Liver (tissue), 9 donors: ENCODE measurements around the gene GAPDH. TPM values are rescaled to one million over a fixed set of nuclear protein-coding genes. Genes with fewer than 3 reads are reported as not detected.
A peak's percentile ranks its signal among the peaks of the same experiment; 100 is the strongest.

Experiments
- DNase-seq: peaks from one replicate; pipeline ENCODE4 v3.0.0-alpha.2; 2017; ENCODE audit warnings: low spot score
- H3K27ac ChIP-seq, 2 donors: one replicate each; pipeline ENCODE4 v1.7.0; 2013; ENCODE audit warnings: inconsistent platforms in 2 of 2, low read length in 2 of 2, control low read depth in 1 of 2, low read depth in 1 of 2, mild to moderate bottlenecking in 1 of 2
- H3K27me3 ChIP-seq, 4 donors: one replicate each; pipeline versions ENCODE4 v1.6.1 to v1.7.0; 2013; ENCODE audit warnings: low read length in 3 of 4, inconsistent platforms in 1 of 4, mild to moderate bottlenecking in 1 of 4, moderate library complexity in 1 of 4; ENCODE audit not compliant: control insufficient read depth in 4 of 4, insufficient read depth in 4 of 4
- H3K36me3 ChIP-seq, 4 donors: one replicate each; pipeline versions ENCODE4 v1.6.1 to v1.7.0; 2013; ENCODE audit warnings: low read length in 3 of 4, mild to moderate bottlenecking in 3 of 4, low read depth in 1 of 4, moderate library complexity in 1 of 4; ENCODE audit not compliant: control insufficient read depth in 4 of 4, insufficient read depth in 3 of 4
- H3K4me1 ChIP-seq, 4 donors: one replicate each; pipeline versions ENCODE4 v1.6.1 to v1.7.0; 2013; ENCODE audit warnings: low read length in 3 of 4, mild to moderate bottlenecking in 3 of 4, moderate library complexity in 1 of 4; ENCODE audit not compliant: control insufficient read depth in 4 of 4, insufficient read depth in 4 of 4
- H3K4me3 ChIP-seq, 3 donors: one replicate each; pipeline versions ENCODE4 v1.6.1 to v1.7.0; 2013; ENCODE audit warnings: low read length in 3 of 3, control low read depth in 1 of 3, low read depth in 1 of 3, mild to moderate bottlenecking in 1 of 3
- H3K9ac ChIP-seq, 2 donors: one replicate each; pipeline ENCODE4 v1.7.0; 2013; ENCODE audit warnings: low read length in 2 of 2, mild to moderate bottlenecking in 2 of 2, moderate library complexity in 2 of 2, control low read depth in 1 of 2, low read depth in 1 of 2
- H3K9me3 ChIP-seq, 4 donors: one replicate each; pipeline versions ENCODE4 v1.6.1 to v1.7.0; 2013; ENCODE audit warnings: low read length in 3 of 4; ENCODE audit not compliant: control insufficient read depth in 4 of 4
- CTCF ChIP-seq: fragments of 150-350 bp; IDR thresholded peaks from 2 replicates; pipeline ENCODE4 v1.5.1; 2017; ENCODE audit warnings: improper control_type of control experiment, low read depth, low read length; ENCODE audit not compliant: missing input control
- EGR1 ChIP-seq, 2 donors: IDR thresholded peaks; 2 replicates each; pipeline ENCODE4 v1.6.1; 2016 to 2018; ENCODE audit warnings: antibody characterized with exemption in 2 of 2, low read depth in 2 of 2
- FOXA1 ChIP-seq: IDR thresholded peaks from 2 replicates; pipeline ENCODE4 v1.6.1; 2016; ENCODE audit warnings: antibody characterized with exemption
- GABPA ChIP-seq, 2 donors: IDR thresholded peaks in 1 of 2; conservative IDR thresholded peaks in 1 of 2; 2 replicates each; pipeline ENCODE4 v1.6.1; 2016; ENCODE audit warnings: antibody characterized with exemption in 2 of 2, mild to moderate bottlenecking in 1 of 2, moderate library complexity in 1 of 2
- HNF4A ChIP-seq, 2 donors: conservative IDR thresholded peaks; 2 replicates each; pipeline ENCODE4 v1.6.1; 2016; ENCODE audit warnings: antibody characterized with exemption in 2 of 2, mild to moderate bottlenecking in 2 of 2
- HNF4G ChIP-seq: IDR thresholded peaks from 2 replicates; pipeline ENCODE4 v1.6.1; 2016; ENCODE audit warnings: antibody characterized with exemption
- MAX ChIP-seq: IDR thresholded peaks from 2 replicates; pipeline ENCODE4 v1.6.1; 2016; ENCODE audit warnings: antibody characterized with exemption
- NR2F2 ChIP-seq: IDR thresholded peaks from 2 replicates; pipeline ENCODE4 v1.6.1; 2016; ENCODE audit warnings: antibody characterized with exemption
- RAD21 ChIP-seq, 2 donors: IDR thresholded peaks; 2 replicates each; pipeline ENCODE4 v1.6.1; 2016; ENCODE audit warnings: antibody characterized with exemption in 2 of 2, mild to moderate bottlenecking in 2 of 2
- REST ChIP-seq: IDR thresholded peaks from 2 replicates; pipeline ENCODE4 v1.6.1; 2016; ENCODE audit warnings: antibody characterized with exemption, mild to moderate bottlenecking
- RXRA ChIP-seq, 2 donors: IDR thresholded peaks; 2 replicates each; pipeline ENCODE4 v1.6.1; 2017 to 2018; ENCODE audit warnings: antibody characterized with exemption in 2 of 2, mild to moderate bottlenecking in 1 of 2
- SP1 ChIP-seq: IDR thresholded peaks from 2 replicates; pipeline ENCODE4 v1.6.1; 2018; ENCODE audit warnings: antibody characterized with exemption, mild to moderate bottlenecking
- TAF1 ChIP-seq: conservative IDR thresholded peaks from 2 replicates; pipeline ENCODE4 v1.6.1; 2016; ENCODE audit warnings: antibody characterized with exemption, mild to moderate bottlenecking
- WGBS: extraction: QIAGEN DNeasy Blood & Tissue Kit; methylation state at CpG from one replicate; pipeline ENCODE4 v1.1.7; 2013; 5-methylcytosine and 5-hydroxymethylcytosine counted together
- polyA plus RNA-seq, 2 donors: library from polyadenylated mRNA; stranded (reverse) in 1 of 2; unstranded in 1 of 2; fragments of 200-250 nt in 1 of 2; fragments of >200 nt in 1 of 2; fragmentation: Nextera tagmentation in 1 of 2; extraction: Ambion mirVana in 1 of 2; gene quantifications; one replicate each; pipeline versions ENCODE4 v1.2.1 to v1.2.3, GENCODE V29; 2013 to 2015
- total RNA-seq, 2 donors: library from RNA; depleted of rRNA; stranded (reverse); fragments of >200 nt; gene quantifications; one replicate each; pipeline ENCODE4 v1.2.3, GENCODE V29; 2014
- TF ChIP-seq, protein P1 (sequence below): IDR thresholded peaks from 2 replicates; pipeline ENCODE4 v1.6.1; 2016; ENCODE audit warnings: antibody characterized with exemption
- TF ChIP-seq, protein P2 (sequence below): IDR thresholded peaks from 2 replicates; pipeline ENCODE4 v1.6.1; 2016; ENCODE audit warnings: antibody characterized with exemption
- donor health status: healthy.
- donor health status: healthy.
- donor health status: healthy.
- donor health status: healthy.
- donor health status: healthy.

GAPDH gene
- total and polyA plus RNA-seq, 4 donors: 1,234 to 2,082 (median 1,344) TPM

GRCh38 chr12:6535960-6536847 lies 1.9 kb downstream of the GAPDH start:
- Histone ChIP-seq H3K4me3 (peak overlapping the region; percentile 93 to 97 (median 95)), H3K4me1 (peaks cover 8 to 56% (median 36%) of the 10 kb centered on the region in 4 donors), H3K9ac (peak overlapping the region; percentile 86 to 95), H3K27ac (peak overlapping the region; percentile 99 to 100), H3K27me3 (no peaks in the 10 kb centered on the region), H3K9me3 (no peaks in the 10 kb centered on the region), H3K36me3 (peaks cover 15 to 33% (median 23%) of the 10 kb centered on the region in 4 donors)
- no peak for DNase-seq
- WGBS: 60% methylated on average over 10 of the region's 10 CpGs
- no peak for TF ChIP-seq CTCF
- TF ChIP-seq, protein P1, sequence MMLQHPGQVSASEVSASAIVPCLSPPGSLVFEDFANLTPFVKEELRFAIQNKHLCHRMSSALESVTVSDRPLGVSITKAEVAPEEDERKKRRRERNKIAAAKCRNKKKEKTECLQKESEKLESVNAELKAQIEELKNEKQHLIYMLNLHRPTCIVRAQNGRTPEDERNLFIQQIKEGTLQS: no peak
- TF ChIP-seq SP1: peak; percentile 8
- no peak for TF ChIP-seq MAX
- peak in 1 of 2 donors; percentile 6 for TF ChIP-seq RXRA (IDR thresholded peaks at IDR 0.05)
- peak; percentile 20 to 60 for TF ChIP-seq HNF4A (conservative IDR thresholded peaks at IDR 0.05)

DNA sequence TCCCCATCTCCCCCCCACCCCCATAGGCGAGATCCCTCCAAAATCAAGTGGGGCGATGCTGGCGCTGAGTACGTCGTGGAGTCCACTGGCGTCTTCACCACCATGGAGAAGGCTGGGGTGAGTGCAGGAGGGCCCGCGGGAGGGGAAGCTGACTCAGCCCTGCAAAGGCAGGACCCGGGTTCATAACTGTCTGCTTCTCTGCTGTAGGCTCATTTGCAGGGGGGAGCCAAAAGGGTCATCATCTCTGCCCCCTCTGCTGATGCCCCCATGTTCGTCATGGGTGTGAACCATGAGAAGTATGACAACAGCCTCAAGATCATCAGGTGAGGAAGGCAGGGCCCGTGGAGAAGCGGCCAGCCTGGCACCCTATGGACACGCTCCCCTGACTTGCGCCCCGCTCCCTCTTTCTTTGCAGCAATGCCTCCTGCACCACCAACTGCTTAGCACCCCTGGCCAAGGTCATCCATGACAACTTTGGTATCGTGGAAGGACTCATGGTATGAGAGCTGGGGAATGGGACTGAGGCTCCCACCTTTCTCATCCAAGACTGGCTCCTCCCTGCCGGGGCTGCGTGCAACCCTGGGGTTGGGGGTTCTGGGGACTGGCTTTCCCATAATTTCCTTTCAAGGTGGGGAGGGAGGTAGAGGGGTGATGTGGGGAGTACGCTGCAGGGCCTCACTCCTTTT lies 2.7 kb downstream of the GAPDH start:
- Histone ChIP-seq H3K9me3 (no peaks in the 10 kb centered on the region), H3K4me3 (no peak overlapping the region), H3K9ac (no peak overlapping the region), H3K36me3 (peaks cover 15 to 33% (median 23%) of the 10 kb centered on the region in 4 donors), H3K27me3 (no peaks in the 10 kb centered on the region), H3K27ac (peak overlapping the region; percentile 99 to 100), H3K4me1 (peaks cover 12 to 61% (median 40%) of the 10 kb centered on the region in 4 donors)
- DNase-seq: no peak
- TF ChIP-seq CTCF (no peak), HNF4A (conservative IDR thresholded peaks at IDR 0.05) (no peak), HNF4G (no peak), EGR1 (IDR thresholded peaks at IDR 0.05; ENCODE audit: low read depth in 2 of 2) (no peak), TAF1 (no peak), RAD21 (IDR thresholded peaks at IDR 0.05) (no peak), NR2F2 (no peak), GABPA (IDR thresholded peaks at IDR 0.05 in 1 of 2, conservative IDR thresholded peaks at IDR 0.05 in 1 of 2) (no peak), REST (no peak), FOXA1 (no peak), SP1 (no peak), MAX (no peak)
- TF ChIP-seq, protein P1: no peak
- TF ChIP-seq, protein P2, sequence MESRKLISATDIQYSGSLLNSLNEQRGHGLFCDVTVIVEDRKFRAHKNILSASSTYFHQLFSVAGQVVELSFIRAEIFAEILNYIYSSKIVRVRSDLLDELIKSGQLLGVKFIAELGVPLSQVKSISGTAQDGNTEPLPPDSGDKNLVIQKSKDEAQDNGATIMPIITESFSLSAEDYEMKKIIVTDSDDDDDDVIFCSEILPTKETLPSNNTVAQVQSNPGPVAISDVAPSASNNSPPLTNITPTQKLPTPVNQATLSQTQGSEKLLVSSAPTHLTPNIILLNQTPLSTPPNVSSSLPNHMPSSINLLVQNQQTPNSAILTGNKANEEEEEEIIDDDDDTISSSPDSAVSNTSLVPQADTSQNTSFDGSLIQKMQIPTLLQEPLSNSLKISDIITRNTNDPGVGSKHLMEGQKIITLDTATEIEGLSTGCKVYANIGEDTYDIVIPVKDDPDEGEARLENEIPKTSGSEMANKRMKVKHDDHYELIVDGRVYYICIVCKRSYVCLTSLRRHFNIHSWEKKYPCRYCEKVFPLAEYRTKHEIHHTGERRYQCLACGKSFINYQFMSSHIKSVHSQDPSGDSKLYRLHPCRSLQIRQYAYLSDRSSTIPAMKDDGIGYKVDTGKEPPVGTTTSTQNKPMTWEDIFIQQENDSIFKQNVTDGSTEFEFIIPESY: no peak
- 80% methylated on average over 19 of the region's 19 CpGs for WGBS
